ENCODE results near the gene FRMPD4. TPM values are rescaled to one million over a fixed set of nuclear protein-coding genes. Genes with fewer than 3 reads are reported as not detected.

The FRMPD4 gene
- total RNA-seq, 1 donor from 2014 or later = 0.08 TPM

- Histone ChIP-seq H3K4me3 (ENCODE audit: low read depth, low read length) (no peak overlapping the region), H3K27me3 (ENCODE audit: control insufficient read depth, insufficient read depth, low read length) (no peaks in the 10 kb centered on the region), H3K36me3 (ENCODE audit: control insufficient read depth, insufficient read depth, low read length) (no peaks in the 10 kb centered on the region)
- no peak for DNase-seq (ENCODE audit: low read depth)
- TF ChIP-seq CTCF (IDR thresholded peaks at IDR 0.05; ENCODE audit: insufficient read depth, low read length, poor library complexity, severe bottlenecking) = no peak
Measured at GRCh38 chrX:12170755-12171154, 32.5 kb downstream of the FRMPD4 start.

- no peaks in the 10 kb centered on the region for H3K27me3 ChIP-seq (ENCODE audit: control insufficient read depth, insufficient read depth, low read length)
Measured at GRCh38 chrX:12174358-12174757, 36.1 kb downstream of the FRMPD4 start.

GRCh38 chrX:12197030-12197429 lies 58.8 kb downstream of the FRMPD4 start:
- no peaks in the 10 kb centered on the region for H3K36me3 ChIP-seq (ENCODE audit: control insufficient read depth, insufficient read depth, low read length)
- H3K4me3 ChIP-seq (ENCODE audit: low read depth, low read length) = no peak overlapping the region
- DNase-seq (ENCODE audit: low read depth) = no peak
- no peak for TF ChIP-seq CTCF (IDR thresholded peaks at IDR 0.05; ENCODE audit: insufficient read depth, low read length, poor library complexity, severe bottlenecking)
- H3K27me3 ChIP-seq (ENCODE audit: control insufficient read depth, insufficient read depth, low read length) = no peaks in the 10 kb centered on the region

More at GRCh38 chrX:12174358-12174757, 36.1 kb downstream of the FRMPD4 start:
- Histone ChIP-seq H3K36me3 (ENCODE audit: control insufficient read depth, insufficient read depth, low read length) (no peaks in the 10 kb centered on the region), H3K4me3 (ENCODE audit: low read depth, low read length) (no peak overlapping the region)
- TF ChIP-seq CTCF (IDR thresholded peaks at IDR 0.05; ENCODE audit: insufficient read depth, low read length, poor library complexity, severe bottlenecking) = no peak
- DNase-seq (ENCODE audit: low read depth) = no peak

- H3K27me3 ChIP-seq (ENCODE audit: control insufficient read depth, insufficient read depth, low read length) = no peaks in the 10 kb centered on the region
- no peak for TF ChIP-seq CTCF (IDR thresholded peaks at IDR 0.05; ENCODE audit: insufficient read depth, low read length, poor library complexity, severe bottlenecking)
- H3K4me3 ChIP-seq (ENCODE audit: low read depth, low read length) = no peak overlapping the region
- H3K36me3 ChIP-seq (ENCODE audit: control insufficient read depth, insufficient read depth, low read length) = no peaks in the 10 kb centered on the region
- DNase-seq (ENCODE audit: low read depth) = no peak
Measured at GRCh38 chrX:12206413-12206812, 68.1 kb downstream of the FRMPD4 start.

- Histone ChIP-seq H3K27me3 (ENCODE audit: control insufficient read depth, insufficient read depth, low read length) (no peaks in the 10 kb centered on the region), H3K4me3 (ENCODE audit: low read depth, low read length) (no peak overlapping the region), H3K36me3 (ENCODE audit: control insufficient read depth, insufficient read depth, low read length) (no peaks in the 10 kb centered on the region)
- DNase-seq (ENCODE audit: low read depth) = peak; percentile 12
- no peak for TF ChIP-seq CTCF (IDR thresholded peaks at IDR 0.05; ENCODE audit: insufficient read depth, low read length, poor library complexity, severe bottlenecking)
Measured at GRCh38 chrX:12210196-12210815, 72.0 kb downstream of the FRMPD4 start.

- H3K27me3 ChIP-seq (ENCODE audit: control insufficient read depth, insufficient read depth, low read length) = no peaks in the 10 kb centered on the region
- no peak overlapping the region for H3K4me3 ChIP-seq (ENCODE audit: low read depth, low read length)
- no peaks in the 10 kb centered on the region for H3K36me3 ChIP-seq (ENCODE audit: control insufficient read depth, insufficient read depth, low read length)
- TF ChIP-seq CTCF (IDR thresholded peaks at IDR 0.05; ENCODE audit: insufficient read depth, low read length, poor library complexity, severe bottlenecking) = no peak
- peak; percentile 23 for DNase-seq (ENCODE audit: low read depth)
Measured at GRCh38 chrX:12210971-12211370, 72.7 kb downstream of the FRMPD4 start.

All from kidney epithelial cell (primary cell).